Measurements from ENCODE around the gene TUBA4A. TPM values are rescaled to one million over a fixed set of nuclear protein-coding genes. Genes with fewer than 3 reads are reported as not detected.

Gene TUBA4A
- total RNA-seq, 2 donors from 2014 or later, result 51.7 to 159 TPM

GRCh38 chr2:219279916-219280516 is 26.3 kb upstream of the TUBA4A start:
- TF ChIP-seq CTCF (IDR thresholded peaks at IDR 0.05), result no peak
- peaks cover 0 to 31% of the 10 kb centered on the region in 2 donors for H3K4me1 ChIP-seq

GRCh38 chr2:219279151-219279915 is 25.6 kb upstream of the TUBA4A start, which contains the start of gene DNAJB2:
TSS of gene DNAJB2 (plus strand) at chr2:219279366. CDS start at chr2:219279834, 468 bp downstream.
- peaks cover 0 to 34% of the 10 kb centered on the region in 2 donors for H3K4me1 ChIP-seq

More at GRCh38 chr2:219279916-219280516, 26.3 kb upstream of the TUBA4A start:
- Histone ChIP-seq H3K36me3 (peaks cover 41% of the 10 kb centered on the region), H3K4me3 (peak overlapping the region; percentile 80 to 85), H3K27me3 (no peaks in the 10 kb centered on the region), H3K27ac (peak overlapping the region; percentile 97 to 99), H3K9me3 (no peaks in the 10 kb centered on the region)
- DNase-seq (ENCODE audit: low spot score), result no peak

GRCh38 chr2:219278655-219279150 is 25.0 kb upstream of the TUBA4A start:
- H3K4me1 ChIP-seq, result peaks cover 0 to 39% of the 10 kb centered on the region in 2 donors
- no peak for DNase-seq (ENCODE audit: low spot score)
- H3K36me3 ChIP-seq, result peaks cover 28% of the 10 kb centered on the region
- peak overlapping the region; percentile 80 to 85 for H3K4me3 ChIP-seq
- peak overlapping the region; percentile 97 to 99 for H3K27ac ChIP-seq
- H3K9me3 ChIP-seq, result no peaks in the 10 kb centered on the region
- H3K27me3 ChIP-seq, result no peaks in the 10 kb centered on the region
- no peak for TF ChIP-seq CTCF (IDR thresholded peaks at IDR 0.05)

More at GRCh38 chr2:219279151-219279915, 25.6 kb upstream of the TUBA4A start, which contains the start of gene DNAJB2:
- Histone ChIP-seq H3K27me3 (no peaks in the 10 kb centered on the region), H3K4me3 (peak within 1 kb of the TSS; percentile 80 to 85), H3K27ac (peak within 1 kb of the TSS; percentile 97 to 99), H3K36me3 (peaks cover 34% of the 10 kb centered on the region), H3K9me3 (no peaks in the 10 kb centered on the region)
- peak in 1 of 2 donors; percentile 21 for TF ChIP-seq CTCF (IDR thresholded peaks at IDR 0.05)
- peak; percentile 98 for DNase-seq (ENCODE audit: low spot score)

GRCh38 chr2:219277703-219278654 is 24.3 kb upstream of the TUBA4A start:
- Histone ChIP-seq H3K27me3 (no peaks in the 10 kb centered on the region), H3K4me3 (peak overlapping the region in 1 of 2 donors; percentile 4), H3K27ac (peak overlapping the region; percentile 97 to 99), H3K9me3 (no peaks in the 10 kb centered on the region), H3K36me3 (peaks cover 24% of the 10 kb centered on the region), H3K4me1 (peaks cover 0 to 39% of the 10 kb centered on the region in 2 donors)
- TF ChIP-seq CTCF (IDR thresholded peaks at IDR 0.05), result peak; percentile 94 to 99
- peak; percentile 87 for DNase-seq (ENCODE audit: low spot score)

GRCh38 chr2:219274361-219274921 is 20.7 kb upstream of the TUBA4A start:
- Histone ChIP-seq H3K27me3 (no peaks in the 10 kb centered on the region), H3K9me3 (no peaks in the 10 kb centered on the region), H3K4me1 (peaks cover 0 to 24% of the 10 kb centered on the region in 2 donors), H3K4me3 (no peak overlapping the region), H3K27ac (peak overlapping the region; percentile 52 to 90), H3K36me3 (no peaks in the 10 kb centered on the region)
- no peak for TF ChIP-seq CTCF (IDR thresholded peaks at IDR 0.05)
- DNase-seq (ENCODE audit: low spot score), result peak; percentile 76
